Right lobe of liver (tissue), 6 donors: ENCODE measurements around the gene LRRC56. TPM values are rescaled to one million over a fixed set of nuclear protein-coding genes. Genes with fewer than 3 reads are reported as not detected.

Experiments used
- ATAC-seq, 4 donors: fragments of 200-7000 bp; cut with Tn5 transposase; one replicate each; pipeline ENCODE4 v1.9.1; 2020; ENCODE audit warnings: mild to moderate bottlenecking in 4 of 4, moderate library complexity in 4 of 4
- DNase-seq, 3 donors: peaks; one replicate each; pipeline ENCODE4 v3.0.0-alpha.2; 2020
- H3K27ac ChIP-seq, 3 donors: fragments of 200-600 bp; one replicate each; pipeline ENCODE4 v1.8.0; 2022
- H3K27me3 ChIP-seq, 2 donors: fragments of 200-600 bp; one replicate each; pipeline ENCODE4 v1.8.0; 2022
- H3K36me3 ChIP-seq, 4 donors: fragments of 200-600 bp; sonication (generic) in 1 of 4; one replicate each; pipeline versions ENCODE4 v1.5.1 to v1.8.0; 2017 to 2022; ENCODE audit warnings: control low read depth in 1 of 4
- H3K4me1 ChIP-seq, 4 donors: fragments of 200-600 bp; sonication (generic) in 1 of 4; one replicate each; pipeline versions ENCODE4 v1.5.1 to v1.8.0; 2017 to 2022; ENCODE audit warnings: control low read depth in 1 of 4
- H3K4me3 ChIP-seq, 3 donors: fragments of 200-600 bp; one replicate each; pipeline ENCODE4 v1.8.0; 2022
- H3K9me3 ChIP-seq, 4 donors: fragments of 200-600 bp; sonication (generic) in 1 of 4; one replicate each; pipeline versions ENCODE4 v1.5.1 to v1.8.0; 2017 to 2022; ENCODE audit warnings: control low read depth in 1 of 4
- POLR2A ChIP-seq: fragments of 450-650 bp; IDR thresholded peaks from one replicate; pipeline ENCODE4 v1.6.1; 2017; ENCODE audit warnings: antibody characterized with exemption, mild to moderate bottlenecking
- WGBS: methylation state at CpG from one replicate; pipeline ENCODE4 v1.1.6; 2018; ENCODE audit warnings: low coverage, low lambda C conversion rate; ENCODE audit not compliant: insufficient coverage; ENCODE audit errors: missing lambda C conversion rate; 5-methylcytosine and 5-hydroxymethylcytosine counted together
- intact Hi-C, 2 donors: fragments of 100-400 bp; cut with DNase I; formaldehyde crosslinking; loops; one replicate each; pipeline versions ENCODE4 v1.11.2 to v1.14.1; 2022
- total RNA-seq, 6 experiments: library from RNA; depleted of rRNA in 2 of 6; stranded (reverse); fragments of >200 nt in 2 of 6; fragmentation: NEBNext Ultra II Directional in 3 of 6; extraction: Animal tissue kit (Norgen Biotek cat#: 25700) in 3 of 6; gene quantifications; one replicate each; pipeline versions ENCODE4 v1.1.0 to v1.2.4, GENCODE V29; 2016 to 2023
- TF ChIP-seq, protein P1 (sequence below), 4 donors: fragments of 200-600 bp in 3 of 4; fragments of 450-650 bp in 1 of 4; IDR thresholded peaks; one replicate each; pipeline versions ENCODE4 v1.5.1 to v1.8.0; 2016 to 2022; ENCODE audit warnings: antibody characterized with exemption in 4 of 4, mild to moderate bottlenecking in 2 of 4
- donor health status: DM: no; HTN: yes; CAD: no.
- donor health status: DM: no; HTN: no; CAD: no.
- donor health status: DM: no; HTN: no; CAD: no.
- donor health status: DM: no; HTN: yes; CAD: no.
- donor health status: DM: no; HTN: yes; CAD: no.

Gene LRRC56
- total RNA-seq, 6 experiments from 2014 or later, result 0.12 to 1.1 (median 0.71) TPM; not detected in 1

DNA sequence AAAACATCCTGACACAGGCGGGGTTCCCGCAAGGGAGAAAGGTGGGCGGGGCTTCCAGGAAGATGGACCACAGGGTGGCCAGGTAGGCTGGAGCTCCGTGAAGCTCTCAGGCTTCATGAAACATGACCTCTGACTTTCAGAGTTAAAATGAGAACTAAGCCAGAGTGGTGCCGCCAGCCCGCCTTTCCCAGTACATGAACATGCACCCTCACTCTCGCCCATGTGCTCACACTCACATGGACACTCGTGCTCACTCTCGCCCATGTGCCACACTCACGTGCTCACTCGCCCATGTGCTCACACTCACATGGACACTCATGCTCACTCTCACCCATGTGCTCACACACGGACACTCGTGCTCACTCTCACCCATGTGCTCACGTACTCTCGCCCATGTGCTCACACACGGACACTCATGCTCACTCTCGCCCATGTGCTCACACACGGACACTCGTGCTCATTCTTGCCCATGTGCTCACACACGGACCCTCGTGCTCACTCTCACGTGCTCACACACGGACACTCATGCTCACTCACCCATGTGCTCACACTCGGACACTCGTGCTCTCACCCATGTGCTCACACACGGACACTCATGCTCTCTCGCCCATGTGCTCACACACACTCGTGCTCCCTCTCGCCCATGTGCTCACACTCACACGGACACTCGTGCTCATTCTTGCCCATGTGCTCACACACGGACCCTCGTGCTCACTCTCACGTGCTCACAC, 40.3 kb upstream of the LRRC56 start:
- WGBS, result 96% methylated on average over 25 of the region's 34 CpGs
- Histone ChIP-seq H3K4me3 (no peak overlapping the region), H3K27ac (no peak overlapping the region), H3K27me3 (no peaks in the 10 kb centered on the region), H3K9me3 (no peaks in the 10 kb centered on the region), H3K4me1 (no peaks in the 10 kb centered on the region), H3K36me3 (peaks cover 7 to 58% (median 40%) of the 10 kb centered on the region in 4 donors)
- DNase-seq (no peak), ATAC-seq (no peak)
- intact Hi-C loops, result no loop called here
- TF ChIP-seq POLR2A, result no peak
- TF ChIP-seq, protein P1, sequence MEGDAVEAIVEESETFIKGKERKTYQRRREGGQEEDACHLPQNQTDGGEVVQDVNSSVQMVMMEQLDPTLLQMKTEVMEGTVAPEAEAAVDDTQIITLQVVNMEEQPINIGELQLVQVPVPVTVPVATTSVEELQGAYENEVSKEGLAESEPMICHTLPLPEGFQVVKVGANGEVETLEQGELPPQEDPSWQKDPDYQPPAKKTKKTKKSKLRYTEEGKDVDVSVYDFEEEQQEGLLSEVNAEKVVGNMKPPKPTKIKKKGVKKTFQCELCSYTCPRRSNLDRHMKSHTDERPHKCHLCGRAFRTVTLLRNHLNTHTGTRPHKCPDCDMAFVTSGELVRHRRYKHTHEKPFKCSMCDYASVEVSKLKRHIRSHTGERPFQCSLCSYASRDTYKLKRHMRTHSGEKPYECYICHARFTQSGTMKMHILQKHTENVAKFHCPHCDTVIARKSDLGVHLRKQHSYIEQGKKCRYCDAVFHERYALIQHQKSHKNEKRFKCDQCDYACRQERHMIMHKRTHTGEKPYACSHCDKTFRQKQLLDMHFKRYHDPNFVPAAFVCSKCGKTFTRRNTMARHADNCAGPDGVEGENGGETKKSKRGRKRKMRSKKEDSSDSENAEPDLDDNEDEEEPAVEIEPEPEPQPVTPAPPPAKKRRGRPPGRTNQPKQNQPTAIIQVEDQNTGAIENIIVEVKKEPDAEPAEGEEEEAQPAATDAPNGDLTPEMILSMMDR (IDR thresholded peaks at IDR 0.05), result no peak

DNA sequence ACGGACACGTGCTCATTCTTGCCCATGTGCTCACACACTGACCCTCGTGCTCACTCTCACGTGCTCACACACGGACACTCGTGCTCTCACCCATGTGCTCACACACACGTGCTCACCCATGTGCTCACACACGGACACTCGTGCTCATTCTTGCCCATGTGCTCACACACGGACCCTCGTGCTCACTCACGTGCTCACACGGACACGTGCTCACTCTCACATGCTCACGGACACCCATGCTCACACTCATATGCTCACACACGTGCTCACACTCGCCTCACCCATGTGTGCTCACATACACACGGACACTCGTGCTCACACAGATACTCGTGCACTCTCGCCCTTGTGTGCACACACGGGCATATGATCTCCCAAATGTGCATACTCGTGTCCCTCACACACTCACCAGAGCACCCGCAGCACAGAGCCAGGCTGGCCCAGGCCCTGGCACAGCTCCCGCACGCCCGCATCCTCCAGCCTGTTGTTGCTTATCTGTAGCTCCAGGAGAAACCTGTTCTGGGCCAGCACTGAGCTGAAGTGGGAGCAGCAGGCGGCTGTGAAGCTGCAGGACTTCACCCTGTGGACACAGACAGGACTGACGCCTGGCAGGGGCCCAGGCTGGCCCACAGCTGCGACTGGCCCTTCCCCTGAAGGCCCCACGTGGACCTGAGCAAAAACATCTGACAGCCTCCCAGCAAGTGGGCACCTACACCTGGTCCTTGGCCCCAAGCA, 39.6 kb upstream of the LRRC56 start:
- Histone ChIP-seq H3K9me3 (no peaks in the 10 kb centered on the region), H3K27ac (no peak overlapping the region), H3K36me3 (peaks cover 7 to 58% (median 40%) of the 10 kb centered on the region in 4 donors), H3K27me3 (no peaks in the 10 kb centered on the region), H3K4me3 (no peak overlapping the region), H3K4me1 (no peaks in the 10 kb centered on the region)
- no peak for ATAC-seq
- intact Hi-C loops, result no loop called here
- no peak for DNase-seq
- 97% methylated on average over 24 of the region's 31 CpGs for WGBS
- no peak for TF ChIP-seq POLR2A
- TF ChIP-seq, protein P1 (IDR thresholded peaks at IDR 0.05), result no peak

DNA sequence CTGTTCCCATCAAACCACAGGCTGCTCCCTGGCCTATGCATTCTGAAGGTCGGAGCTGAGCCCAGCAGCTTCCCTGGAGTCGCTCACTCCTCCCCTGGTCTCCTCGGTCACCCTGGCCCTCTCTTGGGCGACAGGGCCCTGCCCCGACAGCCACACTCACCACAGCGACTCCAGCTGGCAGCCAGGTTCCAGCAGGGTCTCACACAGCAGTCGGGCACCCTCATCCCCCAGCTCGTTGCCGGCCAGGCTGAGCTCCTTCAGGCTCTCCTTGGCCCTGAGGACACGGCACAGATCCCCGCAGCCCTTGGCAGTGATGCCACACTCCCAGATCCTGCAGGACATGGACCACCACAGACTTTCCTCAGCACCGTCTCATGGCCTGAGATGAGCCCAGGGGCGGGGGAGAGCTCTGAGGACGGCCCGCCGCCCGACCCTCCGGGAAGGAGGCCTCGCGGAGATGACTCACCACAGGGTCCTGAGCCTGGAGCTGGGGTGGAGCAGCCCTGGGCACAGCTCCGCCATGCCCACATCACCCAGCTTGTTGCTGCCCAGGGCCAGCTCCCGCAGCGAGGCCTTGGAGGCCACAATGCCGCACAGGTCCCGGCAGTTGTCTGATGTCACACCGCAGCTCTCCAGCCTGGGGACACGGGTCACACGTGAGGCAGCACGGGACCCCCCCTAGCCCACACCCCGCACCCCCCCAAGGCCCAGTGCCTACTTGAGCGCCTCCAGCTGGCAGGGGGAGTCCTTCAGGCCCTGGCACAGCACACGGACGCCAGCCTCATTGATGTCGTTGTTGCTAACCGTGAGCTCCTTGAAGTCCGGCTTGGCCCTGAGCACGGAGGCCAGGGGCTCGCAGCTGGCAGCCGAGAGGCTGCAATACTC, 38.8 kb upstream of the LRRC56 start:
- H3K27me3 ChIP-seq, result no peaks in the 10 kb centered on the region
- no peak overlapping the region for H3K27ac ChIP-seq
- intact Hi-C loops, result no loop called here
- no peak for TF ChIP-seq POLR2A
- TF ChIP-seq, protein P1 (IDR thresholded peaks at IDR 0.05), result no peak
- DNase-seq (no peak), ATAC-seq (no peak)
- H3K36me3 ChIP-seq, result peaks cover 7 to 58% (median 40%) of the 10 kb centered on the region in 4 donors
- H3K4me1 ChIP-seq, result peaks cover 0 to 5% (median 0%) of the 10 kb centered on the region in 4 donors
- H3K4me3 ChIP-seq, result no peak overlapping the region
- 100% methylated on average over 1 of the region's 39 CpGs for WGBS
- no peaks in the 10 kb centered on the region for H3K9me3 ChIP-seq

DNA sequence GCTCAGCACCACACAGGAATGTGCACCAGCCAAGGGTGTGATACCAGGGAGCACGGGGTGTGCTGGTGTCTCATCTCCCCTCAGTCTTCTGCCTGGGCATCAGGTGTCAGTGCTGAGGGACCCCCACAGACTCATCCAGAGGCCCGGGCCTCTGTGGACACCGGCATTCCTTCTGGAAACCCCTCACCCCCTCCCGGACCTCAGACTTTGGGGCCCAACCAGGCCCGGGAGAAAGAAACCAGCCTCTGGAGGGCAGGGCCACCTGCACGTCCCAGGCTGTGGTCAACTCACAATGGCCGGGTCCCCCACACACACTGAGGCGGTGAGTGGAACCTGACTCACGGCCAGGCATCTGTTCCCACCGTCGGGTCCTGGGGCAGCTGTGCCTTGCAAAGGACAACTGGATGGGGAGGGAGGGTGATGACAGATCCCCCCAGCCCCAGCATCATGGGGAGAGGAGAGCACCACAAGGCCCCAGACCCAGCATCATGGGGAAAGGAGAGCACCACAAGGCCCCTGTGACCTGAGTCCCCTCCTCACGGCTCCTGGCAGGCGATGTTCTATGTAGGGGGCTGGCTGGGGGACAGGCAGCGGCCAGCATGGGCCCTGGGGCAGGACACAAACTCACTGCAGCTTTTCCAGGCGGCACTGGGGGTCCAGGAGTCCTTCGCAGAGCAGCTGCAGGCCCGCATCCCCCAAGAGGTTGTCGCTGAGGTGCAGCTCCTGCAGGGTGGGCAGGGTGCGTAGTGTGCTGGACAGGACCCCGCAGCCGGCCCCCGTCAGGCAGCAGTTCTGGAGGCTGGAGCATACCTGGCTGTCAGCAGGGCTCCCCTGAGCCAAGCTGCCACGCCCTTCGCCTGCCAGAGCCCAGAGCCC, 37.9 kb upstream of the LRRC56 start:
- no peak for ATAC-seq
- peaks cover 7 to 54% (median 38%) of the 10 kb centered on the region in 4 donors for H3K36me3 ChIP-seq
- no peaks in the 10 kb centered on the region for H3K27me3 ChIP-seq
- intact Hi-C loops, result no loop called here
- H3K4me1 ChIP-seq, result peaks cover 0 to 10% (median 0%) of the 10 kb centered on the region in 4 donors
- no peak for DNase-seq
- TF ChIP-seq, protein P1 (IDR thresholded peaks at IDR 0.05), result no peak
- TF ChIP-seq POLR2A, result no peak
- no CpG with 5 or more reads among the region's 24 CpGs for WGBS
- H3K4me3 ChIP-seq, result no peak overlapping the region
- H3K27ac ChIP-seq, result no peak overlapping the region
- H3K9me3 ChIP-seq, result no peaks in the 10 kb centered on the region
